Kidney epithelial cell (primary cell): ENCODE measurements around the gene RGS19. TPM values are rescaled to one million over a fixed set of nuclear protein-coding genes. Genes with fewer than 3 reads are reported as not detected.

Experiments
- DNase-seq: peaks from one replicate; pipeline ENCODE4 v3.0.0-alpha.2; 2010; ENCODE audit warnings: low read depth
- H3K27me3 ChIP-seq: 2 replicates; pipeline ENCODE4 v1.6.0; 2011; ENCODE audit warnings: low read length; ENCODE audit not compliant: control insufficient read depth, insufficient read depth
- H3K36me3 ChIP-seq: 2 replicates; pipeline ENCODE4 v1.5.1; 2011; ENCODE audit warnings: low read length; ENCODE audit not compliant: control insufficient read depth, insufficient read depth
- H3K4me3 ChIP-seq: 2 replicates; pipeline ENCODE4 v1.5.1; 2011; ENCODE audit warnings: low read depth, mild to moderate bottlenecking, control low read depth, low read length
- total RNA-seq: library from RNA; depleted of rRNA; stranded (reverse); fragments of >200 nt; gene quantifications from 2 replicates; pipeline ENCODE4 v1.2.3, GENCODE V29; 2015
- TF ChIP-seq, protein P1 (sequence below): IDR thresholded peaks from 2 replicates; pipeline ENCODE4 v1.5.1; 2011; ENCODE audit warnings: mild to moderate bottlenecking, moderate library complexity, low read length, control low read depth, inconsistent platforms; ENCODE audit not compliant: insufficient read depth, poor library complexity, severe bottlenecking

RGS19 gene
- total RNA-seq, 1 donor from 2014 or later, result 14.1 TPM

DNA sequence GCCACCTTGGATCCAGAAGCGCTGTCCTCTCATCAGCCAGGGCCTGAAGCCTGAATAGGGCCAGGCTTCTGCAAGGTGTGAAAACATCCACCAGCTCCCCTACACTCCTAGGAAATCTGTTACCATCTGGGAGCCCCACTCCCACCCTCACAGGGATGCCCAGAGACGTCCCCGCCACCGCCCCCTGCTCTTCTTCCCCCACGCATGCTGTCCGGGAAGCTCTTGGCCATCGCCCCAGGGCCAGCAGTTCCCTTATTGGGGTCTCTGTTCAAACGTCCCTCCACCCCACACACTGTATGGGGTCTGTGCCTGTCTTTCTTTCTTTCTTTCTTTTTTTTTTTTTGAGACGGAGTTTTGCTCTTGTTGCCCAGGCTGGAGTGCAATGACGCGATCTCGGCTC, 3.8 kb downstream of the RGS19 start:
- H3K36me3 ChIP-seq, result no peaks in the 10 kb centered on the region
- H3K4me3 ChIP-seq, result no peak overlapping the region
- DNase-seq, result no peak
- TF ChIP-seq, protein P1, sequence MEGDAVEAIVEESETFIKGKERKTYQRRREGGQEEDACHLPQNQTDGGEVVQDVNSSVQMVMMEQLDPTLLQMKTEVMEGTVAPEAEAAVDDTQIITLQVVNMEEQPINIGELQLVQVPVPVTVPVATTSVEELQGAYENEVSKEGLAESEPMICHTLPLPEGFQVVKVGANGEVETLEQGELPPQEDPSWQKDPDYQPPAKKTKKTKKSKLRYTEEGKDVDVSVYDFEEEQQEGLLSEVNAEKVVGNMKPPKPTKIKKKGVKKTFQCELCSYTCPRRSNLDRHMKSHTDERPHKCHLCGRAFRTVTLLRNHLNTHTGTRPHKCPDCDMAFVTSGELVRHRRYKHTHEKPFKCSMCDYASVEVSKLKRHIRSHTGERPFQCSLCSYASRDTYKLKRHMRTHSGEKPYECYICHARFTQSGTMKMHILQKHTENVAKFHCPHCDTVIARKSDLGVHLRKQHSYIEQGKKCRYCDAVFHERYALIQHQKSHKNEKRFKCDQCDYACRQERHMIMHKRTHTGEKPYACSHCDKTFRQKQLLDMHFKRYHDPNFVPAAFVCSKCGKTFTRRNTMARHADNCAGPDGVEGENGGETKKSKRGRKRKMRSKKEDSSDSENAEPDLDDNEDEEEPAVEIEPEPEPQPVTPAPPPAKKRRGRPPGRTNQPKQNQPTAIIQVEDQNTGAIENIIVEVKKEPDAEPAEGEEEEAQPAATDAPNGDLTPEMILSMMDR, result no peak
- H3K27me3 ChIP-seq, result no peaks in the 10 kb centered on the region

DNA sequence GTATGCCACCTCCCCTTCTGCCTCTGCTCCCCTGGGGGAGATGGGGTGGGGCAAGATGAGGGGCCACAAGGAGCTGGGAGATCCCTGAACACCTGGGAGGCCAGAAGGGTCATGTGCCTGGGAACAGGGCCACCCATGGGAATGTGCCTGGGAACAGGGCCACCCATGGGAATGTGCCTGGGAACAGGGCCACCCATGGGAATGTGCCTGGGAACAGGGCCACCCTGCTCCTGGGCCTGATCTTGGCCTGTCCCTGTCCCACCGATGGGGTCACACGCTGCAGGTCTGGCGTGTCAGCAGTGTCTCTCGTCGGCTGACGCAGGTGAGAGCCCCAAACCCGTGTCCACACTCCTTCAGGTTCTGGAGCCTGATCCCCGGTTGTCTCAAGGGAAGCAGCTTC, 4.4 kb downstream of the RGS19 start:
- Histone ChIP-seq H3K36me3 (no peaks in the 10 kb centered on the region), H3K4me3 (no peak overlapping the region), H3K27me3 (no peaks in the 10 kb centered on the region)
- no peak for DNase-seq
- TF ChIP-seq, protein P1, result no peak

DNA sequence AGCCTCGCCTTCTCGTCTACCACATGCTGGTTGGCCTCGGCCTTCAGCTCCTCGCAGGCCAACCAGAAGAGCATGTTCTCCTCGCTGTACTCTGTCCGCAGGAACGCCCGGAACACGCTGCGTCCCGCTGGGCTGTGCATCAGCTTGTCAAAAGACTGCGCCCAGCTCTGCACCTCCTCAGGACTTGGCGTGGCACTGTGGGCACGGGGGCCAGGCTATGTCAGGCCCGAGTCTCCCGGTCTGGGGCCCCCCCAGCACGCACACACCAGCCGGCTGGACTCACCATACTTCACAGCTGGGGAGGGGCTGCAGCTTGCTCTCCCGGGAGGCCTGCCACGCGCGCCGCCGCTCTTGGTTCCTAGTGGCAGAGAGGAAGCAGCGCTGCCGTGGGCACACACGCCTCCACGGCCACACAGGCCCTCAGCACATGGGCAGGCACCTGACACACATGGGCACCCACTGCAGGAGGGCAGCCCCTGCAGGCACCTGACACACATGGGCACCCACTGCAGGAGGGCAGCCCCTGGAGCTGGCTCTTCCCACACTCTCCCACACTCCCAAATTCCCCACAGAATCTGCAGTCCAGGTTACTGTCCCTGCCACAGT, 5.0 kb downstream of the RGS19 start:
- no peaks in the 10 kb centered on the region for H3K36me3 ChIP-seq
- TF ChIP-seq, protein P1, result no peak

DNA sequence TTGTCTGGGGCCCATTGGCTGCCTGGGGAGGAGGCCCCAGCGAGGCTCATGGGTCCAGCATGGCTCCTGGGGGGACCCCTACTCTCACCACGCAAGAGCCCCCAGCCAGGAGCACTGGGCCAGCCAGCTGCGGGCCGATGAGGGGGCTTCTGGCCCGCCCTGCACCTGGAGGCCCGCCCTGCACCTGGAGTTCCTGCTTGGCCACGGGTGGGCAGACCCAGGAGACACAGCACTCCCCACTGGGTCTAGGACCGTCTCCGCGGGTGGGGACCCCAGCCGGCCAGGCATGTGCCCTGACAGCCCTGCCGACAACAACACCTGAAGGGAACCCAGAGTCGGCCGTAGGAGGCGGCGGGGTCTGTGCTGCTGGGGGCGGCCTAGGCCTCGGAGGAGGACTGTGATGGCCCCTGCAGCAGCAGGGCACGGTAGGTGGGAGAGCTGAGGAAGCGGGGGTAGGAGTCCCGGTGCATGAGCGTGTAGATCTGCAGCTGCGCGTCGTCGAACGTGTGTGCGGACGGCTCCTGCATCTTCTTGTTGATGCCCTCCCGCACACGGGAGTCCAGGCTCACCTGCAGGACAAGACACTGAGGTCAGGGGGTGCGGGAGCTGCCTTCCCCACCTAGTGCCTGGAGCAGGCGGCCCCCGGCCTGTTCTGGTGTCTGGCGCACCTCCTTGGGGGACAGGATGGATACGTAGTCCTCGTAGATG, 5.7 kb downstream of the RGS19 start:
- Histone ChIP-seq H3K36me3 (no peaks in the 10 kb centered on the region), H3K27me3 (no peaks in the 10 kb centered on the region), H3K4me3 (no peak overlapping the region)
- no peak for DNase-seq
- TF ChIP-seq, protein P1, result no peak

More for the DNA sequence above, 5.0 kb downstream of the RGS19 start:
- Histone ChIP-seq H3K27me3 (no peaks in the 10 kb centered on the region), H3K4me3 (no peak overlapping the region)
- DNase-seq, result no peak

DNA sequence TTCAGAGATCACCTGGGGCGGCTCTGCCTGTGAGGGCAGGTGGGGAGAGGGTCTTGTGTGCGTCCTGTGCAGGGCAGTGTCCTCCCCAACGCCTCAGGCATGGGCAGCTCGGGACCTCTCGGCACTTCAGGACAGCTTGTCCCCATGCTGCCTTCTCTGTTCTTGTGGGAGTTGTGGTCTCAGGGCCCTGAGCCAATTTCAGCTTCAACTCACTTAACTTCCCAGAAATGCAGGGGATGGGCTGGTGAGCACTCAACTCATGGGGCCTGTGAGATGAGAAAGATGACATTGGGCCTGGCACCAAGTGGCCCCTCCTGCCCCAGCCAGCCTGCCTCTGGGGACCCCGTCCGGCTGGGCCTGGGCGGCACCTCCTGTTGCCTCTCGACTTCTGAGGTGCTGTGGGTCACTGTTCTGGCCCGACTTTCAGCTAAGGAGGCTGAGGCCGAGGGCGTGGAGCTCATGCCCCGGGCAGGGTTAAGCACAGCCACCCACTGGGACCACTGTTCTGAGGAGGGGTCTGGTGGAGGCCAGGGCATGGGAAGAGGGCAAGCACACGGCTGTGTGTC, 6.7 kb downstream of the RGS19 start:
- Histone ChIP-seq H3K27me3 (no peaks in the 10 kb centered on the region), H3K4me3 (no peak overlapping the region), H3K36me3 (no peaks in the 10 kb centered on the region)
- TF ChIP-seq, protein P1, result no peak
- no peak for DNase-seq
